ENCODE data around the gene LARP1. TPM values are rescaled to one million over a fixed set of nuclear protein-coding genes. Genes with fewer than 3 reads are reported as not detected.

The LARP1 gene
- total and polyA plus RNA-seq, 2 donors (not counting 1 experiment from before 2014, with no cell fraction given) = 59.6 to 150 TPM

GRCh38 chr5:154756009-154756867 lies 1.1 kb downstream of the LARP1 start:
- under 1% methylated on average over 63 of the region's 72 CpGs for WGBS (ENCODE audit: insufficient coverage)
- Mint-ChIP-seq H3K4me1 (peaks cover 57% of the 10 kb centered on the region), H3K27me3 (no peaks in the 10 kb centered on the region), H3K4me3 (peak overlapping the region; percentile 95), H3K9me3 (ENCODE audit: insufficient read depth) (no peaks in the 10 kb centered on the region), H3K27ac (peak overlapping the region; percentile 93)
- H3K9ac ChIP-seq (ENCODE audit: low read length) = peak overlapping the region; percentile 86
- peak overlapping the region; percentile 79 for H2AFZ ChIP-seq (ENCODE audit: insufficient read depth, low read depth, low read length, poor library complexity, severe bottlenecking)
- peak overlapping the region; percentile 73 to 88 for H3K27ac ChIP-seq (ENCODE audit: low read length in 2 of 2)
- peaks cover 38 to 40% of the 10 kb centered on the region in 2 donors for H3K4me1 ChIP-seq (ENCODE audit: control insufficient read depth in 2 of 2, insufficient read depth in 2 of 2, low read length in 2 of 2)
- H3K27me3 ChIP-seq (replicated peaks in 1 of 4; ENCODE audit: control extremely low read depth in 1 of 4, control insufficient read depth in 3 of 4, insufficient read depth in 4 of 4, low read length in 3 of 4) = no peaks in the 10 kb centered on the region
- peak overlapping the region; percentile 68 to 96 (median 84) for H3K4me3 ChIP-seq (ENCODE audit: control extremely low read depth in 1 of 5, extremely low read depth in 1 of 5, insufficient read depth in 1 of 5, low read depth in 2 of 5, low read length in 4 of 5)
- POLR2A ChIA-PET = no interaction called here
- H3K4me2 ChIP-seq (replicated peaks; ENCODE audit: low read depth, low read length, poor library complexity, severe bottlenecking) = peak overlapping the region; percentile 86
- TF ChIP-seq CTCF (IDR thresholded peaks at IDR 0.05) (no peak), EZH2 (IDR thresholded peaks at IDR 0.05; ENCODE audit: borderline replicate concordance, insufficient read depth, low read depth, low read length, poor library complexity, severe bottlenecking) (no peak)
- no peaks in the 10 kb centered on the region for H3K9me3 ChIP-seq (ENCODE audit: control extremely low read depth in 1 of 3, control insufficient read depth in 2 of 3, insufficient read depth in 1 of 3, low read length in 2 of 3)
- H3K36me3 ChIP-seq (replicated peaks in 1 of 2; ENCODE audit: control extremely low read depth in 1 of 2, control insufficient read depth in 1 of 2, extremely low read depth in 1 of 2, insufficient read depth in 2 of 2, low read length in 1 of 2) = no peaks in the 10 kb centered on the region
- peaks cover 9% of the 10 kb centered on the region for H4K20me1 ChIP-seq (ENCODE audit: control insufficient read depth, insufficient read depth, low read length, poor library complexity, severe bottlenecking)
- intact Hi-C loops (cut with micrococcal nuclease) = loop anchor here (5.0 kb wide), 1 partner anchor 719 kb away; the partner anchor contains the start of genes FAM114A2 and MFAP3
- DNase-seq (peak; percentile 67), ATAC-seq (ENCODE audit: low read depth) (no peak)
- peaks cover 70% of the 10 kb centered on the region for H3K79me2 ChIP-seq (ENCODE audit: control insufficient read depth, insufficient read depth, low read length)
- CTCF ChIA-PET = no interaction called here
